Omental fat pad (tissue), 4 donors: ENCODE data around the gene METTL8. TPM values are rescaled to one million over a fixed set of nuclear protein-coding genes. Genes with fewer than 3 reads are reported as not detected.

Experiments
- ATAC-seq: fragments of 150-250 bp; one replicate; pipeline ENCODE4 v1.9.1; 2016; ENCODE audit warnings: mild to moderate bottlenecking, moderate library complexity; ENCODE audit not compliant: low FRiP score
- DNase-seq: peaks from one replicate; pipeline ENCODE4 v3.0.0-alpha.2; 2019; ENCODE audit warnings: low spot score
- CTCF ChIP-seq, 3 donors: fragments of 450-650 bp; IDR thresholded peaks; one replicate each; pipeline ENCODE4 v1.5.1; 2016 to 2017; ENCODE audit warnings: antibody characterized with exemption in 3 of 3, mild to moderate bottlenecking in 3 of 3, moderate library complexity in 2 of 3
- total RNA-seq, 4 donors: library from RNA; depleted of rRNA; stranded (reverse); fragments of >200 nt; gene quantifications; one replicate each; pipeline ENCODE4 v1.1.0, GENCODE V29; 2016

Gene METTL8
- total RNA-seq, 4 donors from 2014 or later = 10.7 to 25.0 (median 19.0) TPM

DNA sequence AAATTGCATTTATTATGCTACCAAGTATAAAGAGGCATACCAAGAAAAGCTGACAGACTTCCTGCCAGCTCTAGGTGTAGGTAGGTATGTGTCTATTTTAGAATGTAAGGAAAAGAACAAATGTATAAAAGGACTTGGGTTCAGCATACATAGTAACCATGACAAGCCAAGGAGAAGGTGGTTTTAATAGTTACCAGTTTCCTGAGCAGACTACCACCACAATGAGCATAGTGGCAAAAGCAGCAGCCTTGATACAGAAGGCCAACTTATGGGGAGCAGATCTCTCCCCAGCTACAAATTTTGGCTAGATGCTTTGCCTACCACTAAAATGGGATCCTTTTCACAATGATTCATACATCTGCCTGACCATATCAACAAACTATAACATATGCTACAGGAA lies 34.5 kb downstream of the METTL8 start:
- no peak for DNase-seq
- ATAC-seq = no peak
- no peak for TF ChIP-seq CTCF (IDR thresholded peaks at IDR 0.05)

GRCh38 chr2:171394164-171394740 lies 39.5 kb downstream of the METTL8 start:
- no peak for TF ChIP-seq CTCF (IDR thresholded peaks at IDR 0.05)
- ATAC-seq = no peak
- no peak for DNase-seq

DNA sequence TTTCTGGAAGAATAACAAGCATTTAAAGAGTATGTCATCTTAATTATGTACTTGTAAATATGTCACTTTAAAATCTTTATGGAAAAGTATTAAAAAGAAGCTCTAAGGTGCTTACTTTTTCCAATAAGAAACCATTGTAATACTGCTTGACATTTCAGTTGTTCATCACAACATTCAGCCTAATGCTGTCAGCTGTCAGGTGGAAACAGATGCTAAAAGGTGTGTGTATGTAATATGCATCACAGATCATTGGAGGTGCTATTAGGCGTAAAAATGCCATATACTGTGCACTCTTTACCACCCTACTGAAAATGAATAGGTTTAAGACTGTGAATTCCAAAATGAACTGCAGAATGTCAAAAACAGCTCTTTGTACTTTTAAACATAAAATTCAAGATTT lies 40.3 kb downstream of the METTL8 start:
- no peak for TF ChIP-seq CTCF (IDR thresholded peaks at IDR 0.05)
- DNase-seq (no peak), ATAC-seq (no peak)

GRCh38 chr2:171391532-171391931 lies 42.3 kb downstream of the METTL8 start:
- no peak for TF ChIP-seq CTCF (IDR thresholded peaks at IDR 0.05)
- DNase-seq (no peak), ATAC-seq (no peak)

DNA sequence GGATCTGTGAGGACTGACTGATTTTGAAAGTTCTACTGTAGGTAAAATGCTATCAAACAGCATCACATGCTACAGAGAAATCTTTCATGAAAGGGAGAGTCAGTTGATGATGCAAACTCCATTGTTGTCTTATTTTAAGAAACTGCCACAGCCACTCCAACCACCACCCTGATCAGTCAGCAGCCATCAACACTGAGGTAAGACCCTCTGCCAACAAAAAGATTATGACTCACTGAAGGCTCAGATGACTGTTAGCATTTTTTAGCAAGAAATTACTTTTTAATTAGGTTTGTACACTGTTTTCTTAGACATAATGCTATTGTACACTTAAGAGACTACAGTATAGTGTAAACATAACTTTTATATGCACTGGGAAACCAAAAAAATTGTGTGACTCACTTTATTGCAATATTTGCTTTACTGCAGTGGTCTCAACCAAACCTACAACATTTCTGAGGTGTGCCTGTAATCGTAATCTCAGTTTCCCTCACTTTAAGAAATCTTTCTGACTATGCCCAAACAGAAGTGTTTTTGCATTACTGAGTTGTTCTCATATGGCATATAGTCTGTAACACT lies 42.8 kb downstream of the METTL8 start:
- no peak for TF ChIP-seq CTCF (IDR thresholded peaks at IDR 0.05)
- no peak for ATAC-seq
- no peak for DNase-seq

DNA sequence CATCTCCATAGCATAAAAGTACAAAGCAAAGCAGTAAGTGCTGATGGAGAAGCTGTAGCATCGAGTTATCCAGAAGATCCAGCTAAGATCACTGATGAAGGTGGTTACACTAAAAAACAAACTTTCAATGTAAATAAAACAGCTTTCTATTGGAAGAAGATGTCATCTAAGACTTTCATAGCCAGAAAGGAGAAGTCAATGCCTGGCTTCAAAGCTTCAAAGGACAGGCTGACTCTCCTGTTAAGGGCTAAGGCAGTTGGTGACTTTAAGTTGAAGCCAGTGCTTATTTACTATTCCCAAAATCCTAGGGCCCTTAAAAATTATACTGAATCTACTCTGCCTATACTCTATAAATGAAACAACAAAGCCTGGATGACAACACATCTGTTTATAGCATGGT lies 44.0 kb downstream of the METTL8 start:
- ATAC-seq (no peak), DNase-seq (no peak)
- no peak for TF ChIP-seq CTCF (IDR thresholded peaks at IDR 0.05)

- no peak for DNase-seq
- no peak for ATAC-seq
- TF ChIP-seq CTCF (IDR thresholded peaks at IDR 0.05) = no peak
Observed at GRCh38 chr2:171389325-171389724, 44.5 kb downstream of the METTL8 start.
